A549 (cell line): Measurements from ENCODE around the gene KCNJ14.

ENCODE experiments used
- BHLHE40 ChIP-seq: IDR thresholded peaks from 2 replicates; pipeline ENCODE4 v1.6.1; 2012; ENCODE audit warnings: low read depth, low read length, inconsistent platforms
- CEBPB ChIP-seq, 2 experiments: fragments of >200 bp in 1 of 2; sonication (Bioruptor Twin) in 1 of 2; formaldehyde crosslinking in 1 of 2; IDR thresholded peaks; 2 replicates each; pipeline ENCODE4 v1.6.1; 2012 to 2016
- CHD4 ChIP-seq: fragments of 200-600 bp; sonication (generic); IDR thresholded peaks from 2 replicates; pipeline ENCODE4 v1.6.1; 2016; ENCODE audit warnings: antibody characterized with exemption, mild to moderate bottlenecking, borderline replicate concordance
- CTCF ChIP-seq: fragments of >200 bp; sonication (Bioruptor Twin); formaldehyde crosslinking; IDR thresholded peaks from 3 replicates; pipeline ENCODE4 v1.5.1; 2016
- JUNB ChIP-seq: fragments of >200 bp; sonication (Bioruptor Twin); formaldehyde crosslinking; IDR thresholded peaks from 2 replicates; pipeline ENCODE4 v1.6.1; 2016
- MAX ChIP-seq: IDR thresholded peaks from 2 replicates; pipeline ENCODE4 v1.6.1; 2012
- NFE2L2 ChIP-seq: fragments of 150-350 bp; conservative IDR thresholded peaks from 2 replicates; pipeline ENCODE4 v1.6.1; 2014; ENCODE audit warnings: low read length
- NR3C1 ChIP-seq: fragments of >200 bp; sonication (Bioruptor Twin); formaldehyde crosslinking; IDR thresholded peaks from 3 replicates; pipeline ENCODE4 v1.6.1; 2017
- PBX3 ChIP-seq: IDR thresholded peaks from 2 replicates; pipeline ENCODE4 v1.6.1; 2012
- POLR2A ChIP-seq: IDR thresholded peaks from 2 replicates; pipeline ENCODE4 v1.6.1; 2012; ENCODE audit warnings: mild to moderate bottlenecking, low read length
- RAD21 ChIP-seq, 2 experiments: fragments of >200 bp in 1 of 2; sonication (Bioruptor Twin) in 1 of 2; formaldehyde crosslinking in 1 of 2; IDR thresholded peaks in 1 of 2; conservative IDR thresholded peaks in 1 of 2; 2 replicates in 1 of 2; 3 replicates in 1 of 2; pipeline ENCODE4 v1.6.1; 2012 to 2018; ENCODE audit warnings: inconsistent platforms in 1 of 2
- REST ChIP-seq: fragments of 200-600 bp; sonication (generic); IDR thresholded peaks from 2 replicates; pipeline ENCODE4 v1.6.1; 2016; ENCODE audit warnings: antibody characterized with exemption, mild to moderate bottlenecking, moderate library complexity
- SMC3 ChIP-seq: fragments of >200 bp; sonication (Bioruptor Twin); formaldehyde crosslinking; IDR thresholded peaks from 3 replicates; pipeline ENCODE4 v1.6.1; 2018; ENCODE audit warnings: inconsistent platforms
- USF2 ChIP-seq: fragments of 450-650 bp; IDR thresholded peaks from 2 replicates; pipeline ENCODE4 v1.6.1; 2014; ENCODE audit warnings: antibody characterized with exemption

GRCh38 chr19:48451624-48452023 is 3.8 kb upstream of the KCNJ14 start:
- TF ChIP-seq CHD4 (no peak), JUNB (no peak), NFE2L2 (no peak), RAD21 (conservative IDR thresholded peaks at IDR 0.05 in 1 of 2, IDR thresholded peaks at IDR 0.05 in 1 of 2) (no peak), POLR2A (no peak), CTCF (no peak), MAX (no peak), REST (no peak), CEBPB (IDR thresholded peaks at IDR 0.05) (no peak), SMC3 (no peak), USF2 (no peak), PBX3 (no peak), NR3C1 (no peak), BHLHE40 (no peak)
